SK-N-SH (cell line): ENCODE results near the gene KIRREL2. TPM values are rescaled to one million over a fixed set of nuclear protein-coding genes. Genes with fewer than 3 reads are reported as not detected.

Experiments
- CTCF ChIA-PET: fragments of 300-600, 350-600 bp; formaldehyde crosslinking; extraction: SDS; loops from one replicate; lab custom pipeline; 2021; lab: Yijun Ruan, JAX
- POLR2A ChIA-PET: fragments of 350-600 bp; sonication (Branson Sonifier 250); formaldehyde crosslinking; extraction: SDS; loops from one replicate; lab custom pipeline; 2020; ENCODE audit warnings: antibody characterized with exemption, inconsistent platforms; lab: Yijun Ruan, JAX
- DNase-seq: peaks from one replicate; pipeline ENCODE4 v3.0.0; 2012
- H2AFZ ChIP-seq: fragments of 200-600 bp; sonication (generic); 2 replicates; pipeline ENCODE4 v1.8.1; 2016; ENCODE audit warnings: antibody characterized with exemption, mild to moderate bottlenecking, low read depth
- H3F3A ChIP-seq: fragments of 200-600 bp; sonication (generic); replicated peaks from 2 replicates; pipeline ENCODE3; 2016; ENCODE audit warnings: antibody characterized with exemption, mild to moderate bottlenecking; ENCODE audit not compliant: insufficient read depth
- H3K27ac ChIP-seq, 2 experiments: fragments of 200-500 bp in 1 of 2; fragments of 200-600 bp in 1 of 2; sonication (Bioruptor generic) in 1 of 2; sonication (generic), shearing (Covaris generic) in 1 of 2; 2 replicates each; pipeline versions ENCODE4 v1.5.1 to v1.6.1; 2014 to 2016; ENCODE audit warnings: low read depth in 2 of 2, inconsistent platforms in 1 of 2, low read length in 1 of 2, mild to moderate bottlenecking in 1 of 2, mixed read lengths in 1 of 2
- H3K27me3 ChIP-seq: fragments of 200-600 bp; sonication (generic), shearing (Covaris generic); 2 replicates; pipeline ENCODE4 v1.6.1; 2016; ENCODE audit warnings: mixed run types; ENCODE audit not compliant: insufficient read depth
- H3K36me3 ChIP-seq, 2 experiments: fragments of 200-500 bp in 1 of 2; fragments of 200-600 bp in 1 of 2; sonication (Bioruptor generic) in 1 of 2; sonication (generic) in 1 of 2; replicated peaks in 1 of 2; 2 replicates each; pipeline versions ENCODE3 to v1.5.1; 2014 to 2016; ENCODE audit warnings: low read length in 1 of 2, mild to moderate bottlenecking in 1 of 2; ENCODE audit not compliant: insufficient read depth in 2 of 2, control insufficient read depth in 1 of 2
- H3K4me1 ChIP-seq, 2 experiments: fragments of 200-500 bp in 1 of 2; fragments of 200-600 bp in 1 of 2; sonication (Bioruptor generic) in 1 of 2; sonication (generic), shearing (Covaris generic) in 1 of 2; 2 replicates each; pipeline versions ENCODE4 v1.5.1 to v1.6.1; 2014 to 2016; ENCODE audit warnings: low read depth in 1 of 2, low read length in 1 of 2, mixed run types in 1 of 2; ENCODE audit not compliant: insufficient read depth in 2 of 2, control insufficient read depth in 1 of 2
- H3K4me2 ChIP-seq: fragments of 200-600 bp; sonication (generic), shearing (Covaris generic); 2 replicates; pipeline ENCODE4 v1.6.1; 2017; ENCODE audit warnings: mixed run types
- H3K4me3 ChIP-seq, 2 experiments: fragments of 200-500 bp in 1 of 2; fragments of 200-600 bp in 1 of 2; sonication (Bioruptor generic) in 1 of 2; sonication (generic), shearing (Covaris generic) in 1 of 2; 2 replicates each; pipeline versions ENCODE4 v1.5.1 to v1.8.1; 2014 to 2016; ENCODE audit warnings: low read depth in 2 of 2, inconsistent platforms in 1 of 2, low read length in 1 of 2, mild to moderate bottlenecking in 1 of 2, mixed read lengths in 1 of 2, moderate library complexity in 1 of 2
- H3K79me2 ChIP-seq: fragments of 200-600 bp; sonication (generic); 2 replicates; pipeline ENCODE4 v1.8.1; 2017; ENCODE audit warnings: mild to moderate bottlenecking; ENCODE audit not compliant: insufficient read depth
- H3K9ac ChIP-seq: fragments of 200-600 bp; sonication (generic); 2 replicates; pipeline ENCODE4 v1.6.1; 2017; ENCODE audit warnings: mixed run types
- H3K9me2 ChIP-seq: fragments of 200-600 bp; sonication (generic); 2 replicates; pipeline ENCODE4 v1.6.1; 2017; ENCODE audit warnings: mixed run types
- H3K9me3 ChIP-seq: fragments of 200-600 bp; sonication (generic); 2 replicates; pipeline ENCODE4 v1.6.1; 2017; ENCODE audit warnings: mixed run types, mild to moderate bottlenecking, moderate library complexity
- H4K20me1 ChIP-seq: fragments of 200-600 bp; sonication (generic); 2 replicates; pipeline ENCODE4 v1.6.1; 2017; ENCODE audit warnings: mild to moderate bottlenecking, mixed run types; ENCODE audit not compliant: insufficient read depth
- CHD2 ChIP-seq: fragments of 150-350 bp; IDR thresholded peaks from 2 replicates; pipeline ENCODE4 v1.6.1; 2018; ENCODE audit warnings: low read length; ENCODE audit not compliant: partially characterized antibody
- ELF1 ChIP-seq: IDR thresholded peaks from 2 replicates; pipeline ENCODE4 v1.4.0; 2012
- FOSL2 ChIP-seq: IDR thresholded peaks from 2 replicates; pipeline ENCODE4 v1.4.0; 2012; ENCODE audit warnings: low read depth, mild to moderate bottlenecking, moderate library complexity, borderline replicate concordance
- FOXJ3 ChIP-seq: sonication (generic); formaldehyde crosslinking; IDR thresholded peaks from 2 replicates; pipeline ENCODE4 v1.5.1; 2020; ENCODE audit warnings: mild to moderate bottlenecking, missing genetic modification reagents
- GABPA ChIP-seq: IDR thresholded peaks from 2 replicates; pipeline ENCODE4 v1.4.0; 2012; ENCODE audit warnings: low read depth, mild to moderate bottlenecking
- GATA2 ChIP-seq: sonication (generic); formaldehyde crosslinking; IDR thresholded peaks from 2 replicates; pipeline ENCODE4 v1.5.0; 2020; ENCODE audit warnings: mild to moderate bottlenecking, missing genetic modification reagents
- MXI1 ChIP-seq: IDR thresholded peaks from 2 replicates; pipeline ENCODE4 v1.6.1; 2012; ENCODE audit warnings: mild to moderate bottlenecking, low read depth, low read length, improper control_type of control experiment
- NFIC ChIP-seq: IDR thresholded peaks from 2 replicates; pipeline ENCODE4 v1.4.0; 2012; ENCODE audit warnings: borderline replicate concordance
- RAD21 ChIP-seq: IDR thresholded peaks from 2 replicates; pipeline ENCODE4 v1.6.1; 2012; ENCODE audit warnings: mild to moderate bottlenecking, low read length
- RCOR1 ChIP-seq: fragments of 150-350 bp; IDR thresholded peaks from 2 replicates; pipeline ENCODE4 v1.6.1; 2017; ENCODE audit warnings: antibody characterized with exemption, low read length
- RFX5 ChIP-seq: IDR thresholded peaks from 2 replicates; pipeline ENCODE4 v1.6.1; 2012; ENCODE audit warnings: mild to moderate bottlenecking, improper control_type of control experiment, low read length
- TCF12 ChIP-seq: IDR thresholded peaks from 2 replicates; pipeline ENCODE4 v1.4.0; 2012
- TEAD4 ChIP-seq: IDR thresholded peaks from 2 replicates; pipeline ENCODE4 v1.4.0; 2012; ENCODE audit warnings: mild to moderate bottlenecking, borderline replicate concordance; ENCODE audit not compliant: insufficient read depth
- WGBS: methylation state at CpG from one replicate; pipeline ENCODE4 v1.1.6; 2017; ENCODE audit warnings: low lambda C conversion rate; 5-methylcytosine and 5-hydroxymethylcytosine counted together
- polyA plus RNA-seq, 3 experiments: library from polyadenylated mRNA; depleted of rRNA; stranded (reverse); fragments of >200 nt; gene quantifications; 2 replicates each; pipeline ENCODE4 v1.2.3, GENCODE V29; 2012
- TF ChIP-seq, protein P1 (sequence below): fragments of 150-350 bp; IDR thresholded peaks from 2 replicates; pipeline ENCODE4 v1.6.1; 2016; ENCODE audit warnings: mild to moderate bottlenecking, low read depth, low read length
- TF ChIP-seq, protein P2 (sequence below): fragments of 150-350 bp; IDR thresholded peaks from 2 replicates; pipeline ENCODE4 v1.6.1; 2017; ENCODE audit warnings: antibody characterized with exemption, low read length, low read depth, borderline replicate concordance
- TF ChIP-seq, protein P3 (sequence below): IDR thresholded peaks from 2 replicates; pipeline ENCODE4 v1.4.0; 2012; ENCODE audit warnings: low read depth, borderline replicate concordance
- TF ChIP-seq, protein P4 (sequence below): IDR thresholded peaks from 2 replicates; pipeline ENCODE4 v1.4.0; 2012; ENCODE audit warnings: low read depth, borderline replicate concordance
- TF ChIP-seq, protein P5 (sequence below): IDR thresholded peaks from 2 replicates; pipeline ENCODE4 v1.6.1; 2012; ENCODE audit warnings: mild to moderate bottlenecking, low read depth, low read length, moderate library complexity
- TF ChIP-seq, protein P6 (sequence below): IDR thresholded peaks from 2 replicates; pipeline ENCODE4 v1.4.0; 2012; ENCODE audit warnings: low read depth

Gene KIRREL2
- polyA plus RNA-seq, 1 of the 3 experiments (the other 2 are of a cell fraction): 0.21 TPM

DNA sequence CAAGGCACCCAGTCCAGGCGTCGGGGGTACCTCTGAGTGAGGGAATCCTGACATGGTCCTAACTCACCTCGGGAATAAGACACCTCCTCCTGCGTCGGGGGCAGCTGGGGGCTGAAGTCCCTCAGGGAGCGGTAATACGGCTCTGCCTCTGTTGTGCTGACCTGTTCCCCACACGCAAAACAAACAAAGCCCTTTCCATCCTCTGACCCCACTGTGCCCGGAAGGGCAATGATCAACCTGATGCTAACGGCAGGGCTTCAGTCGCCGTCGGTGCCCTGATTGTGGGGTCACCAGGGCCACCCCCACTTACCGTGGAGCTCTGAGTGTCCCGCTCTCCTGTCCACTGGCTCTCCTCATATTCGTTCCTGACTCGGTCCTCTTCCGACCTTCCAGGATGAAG, 25.7 kb upstream of the KIRREL2 start (continued):
- TF ChIP-seq CHD2: no peak
- TF ChIP-seq RFX5: no peak
- no peak for TF ChIP-seq NFIC
- TF ChIP-seq, all 33 proteins: peak for 0

DNA sequence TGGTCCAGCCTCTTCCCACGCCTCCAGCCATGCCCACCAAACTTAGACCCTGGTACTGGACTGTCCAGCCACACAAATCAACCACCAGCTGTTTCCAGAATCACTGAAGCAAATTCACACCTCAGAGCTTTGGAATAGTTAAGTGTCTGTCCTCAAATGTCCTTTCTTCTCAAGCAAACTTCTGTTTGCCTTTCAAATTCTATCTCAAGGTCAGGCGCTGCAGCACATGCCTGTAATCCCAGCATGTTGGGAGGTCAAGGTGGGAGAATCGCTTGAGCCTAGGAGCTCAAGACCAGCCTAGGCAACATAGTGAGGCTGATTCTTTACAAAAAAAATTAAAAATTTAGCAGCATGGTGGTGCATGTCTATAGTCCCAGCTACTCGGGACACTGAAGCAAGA, 24.7 kb upstream of the KIRREL2 start:
- Histone ChIP-seq H3K79me2 (no peaks in the 10 kb centered on the region), H3K27ac (no peak overlapping the region), H3K9me3 (no peaks in the 10 kb centered on the region), H2AFZ (no peak overlapping the region), H3K4me2 (no peak overlapping the region), H3K9ac (no peak overlapping the region), H3K4me3 (no peak overlapping the region), H3K27me3 (peaks cover 41% of the 10 kb centered on the region), H3K4me1 (no peaks in the 10 kb centered on the region), H4K20me1 (no peaks in the 10 kb centered on the region), H3K36me3 (no peaks in the 10 kb centered on the region), H3K9me2 (no peaks in the 10 kb centered on the region), H3F3A (no peaks in the 10 kb centered on the region)
- no peak for TF ChIP-seq RAD21
- no peak for TF ChIP-seq GABPA
- no peak for TF ChIP-seq RFX5
- TF ChIP-seq, protein P1, sequence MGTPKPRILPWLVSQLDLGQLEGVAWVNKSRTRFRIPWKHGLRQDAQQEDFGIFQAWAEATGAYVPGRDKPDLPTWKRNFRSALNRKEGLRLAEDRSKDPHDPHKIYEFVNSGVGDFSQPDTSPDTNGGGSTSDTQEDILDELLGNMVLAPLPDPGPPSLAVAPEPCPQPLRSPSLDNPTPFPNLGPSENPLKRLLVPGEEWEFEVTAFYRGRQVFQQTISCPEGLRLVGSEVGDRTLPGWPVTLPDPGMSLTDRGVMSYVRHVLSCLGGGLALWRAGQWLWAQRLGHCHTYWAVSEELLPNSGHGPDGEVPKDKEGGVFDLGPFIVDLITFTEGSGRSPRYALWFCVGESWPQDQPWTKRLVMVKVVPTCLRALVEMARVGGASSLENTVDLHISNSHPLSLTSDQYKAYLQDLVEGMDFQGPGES: no peak
- TF ChIP-seq MXI1: no peak
- TF ChIP-seq NFIC: no peak
- TF ChIP-seq, protein P2, sequence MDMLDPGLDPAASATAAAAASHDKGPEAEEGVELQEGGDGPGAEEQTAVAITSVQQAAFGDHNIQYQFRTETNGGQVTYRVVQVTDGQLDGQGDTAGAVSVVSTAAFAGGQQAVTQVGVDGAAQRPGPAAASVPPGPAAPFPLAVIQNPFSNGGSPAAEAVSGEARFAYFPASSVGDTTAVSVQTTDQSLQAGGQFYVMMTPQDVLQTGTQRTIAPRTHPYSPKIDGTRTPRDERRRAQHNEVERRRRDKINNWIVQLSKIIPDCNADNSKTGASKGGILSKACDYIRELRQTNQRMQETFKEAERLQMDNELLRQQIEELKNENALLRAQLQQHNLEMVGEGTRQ: no peak
- TF ChIP-seq FOXJ3 (CRISPR knock-in tag): no peak
- no peak for TF ChIP-seq TEAD4
- TF ChIP-seq, protein P3, sequence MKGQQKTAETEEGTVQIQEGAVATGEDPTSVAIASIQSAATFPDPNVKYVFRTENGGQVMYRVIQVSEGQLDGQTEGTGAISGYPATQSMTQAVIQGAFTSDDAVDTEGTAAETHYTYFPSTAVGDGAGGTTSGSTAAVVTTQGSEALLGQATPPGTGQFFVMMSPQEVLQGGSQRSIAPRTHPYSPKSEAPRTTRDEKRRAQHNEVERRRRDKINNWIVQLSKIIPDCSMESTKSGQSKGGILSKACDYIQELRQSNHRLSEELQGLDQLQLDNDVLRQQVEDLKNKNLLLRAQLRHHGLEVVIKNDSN: no peak
- no peak for TF ChIP-seq FOSL2
- no peak for TF ChIP-seq ELF1
- no peak for TF ChIP-seq GATA2 (CRISPR knock-in tag)
- TF ChIP-seq, protein P4, sequence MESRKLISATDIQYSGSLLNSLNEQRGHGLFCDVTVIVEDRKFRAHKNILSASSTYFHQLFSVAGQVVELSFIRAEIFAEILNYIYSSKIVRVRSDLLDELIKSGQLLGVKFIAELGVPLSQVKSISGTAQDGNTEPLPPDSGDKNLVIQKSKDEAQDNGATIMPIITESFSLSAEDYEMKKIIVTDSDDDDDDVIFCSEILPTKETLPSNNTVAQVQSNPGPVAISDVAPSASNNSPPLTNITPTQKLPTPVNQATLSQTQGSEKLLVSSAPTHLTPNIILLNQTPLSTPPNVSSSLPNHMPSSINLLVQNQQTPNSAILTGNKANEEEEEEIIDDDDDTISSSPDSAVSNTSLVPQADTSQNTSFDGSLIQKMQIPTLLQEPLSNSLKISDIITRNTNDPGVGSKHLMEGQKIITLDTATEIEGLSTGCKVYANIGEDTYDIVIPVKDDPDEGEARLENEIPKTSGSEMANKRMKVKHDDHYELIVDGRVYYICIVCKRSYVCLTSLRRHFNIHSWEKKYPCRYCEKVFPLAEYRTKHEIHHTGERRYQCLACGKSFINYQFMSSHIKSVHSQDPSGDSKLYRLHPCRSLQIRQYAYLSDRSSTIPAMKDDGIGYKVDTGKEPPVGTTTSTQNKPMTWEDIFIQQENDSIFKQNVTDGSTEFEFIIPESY: no peak
- TF ChIP-seq, protein P5, sequence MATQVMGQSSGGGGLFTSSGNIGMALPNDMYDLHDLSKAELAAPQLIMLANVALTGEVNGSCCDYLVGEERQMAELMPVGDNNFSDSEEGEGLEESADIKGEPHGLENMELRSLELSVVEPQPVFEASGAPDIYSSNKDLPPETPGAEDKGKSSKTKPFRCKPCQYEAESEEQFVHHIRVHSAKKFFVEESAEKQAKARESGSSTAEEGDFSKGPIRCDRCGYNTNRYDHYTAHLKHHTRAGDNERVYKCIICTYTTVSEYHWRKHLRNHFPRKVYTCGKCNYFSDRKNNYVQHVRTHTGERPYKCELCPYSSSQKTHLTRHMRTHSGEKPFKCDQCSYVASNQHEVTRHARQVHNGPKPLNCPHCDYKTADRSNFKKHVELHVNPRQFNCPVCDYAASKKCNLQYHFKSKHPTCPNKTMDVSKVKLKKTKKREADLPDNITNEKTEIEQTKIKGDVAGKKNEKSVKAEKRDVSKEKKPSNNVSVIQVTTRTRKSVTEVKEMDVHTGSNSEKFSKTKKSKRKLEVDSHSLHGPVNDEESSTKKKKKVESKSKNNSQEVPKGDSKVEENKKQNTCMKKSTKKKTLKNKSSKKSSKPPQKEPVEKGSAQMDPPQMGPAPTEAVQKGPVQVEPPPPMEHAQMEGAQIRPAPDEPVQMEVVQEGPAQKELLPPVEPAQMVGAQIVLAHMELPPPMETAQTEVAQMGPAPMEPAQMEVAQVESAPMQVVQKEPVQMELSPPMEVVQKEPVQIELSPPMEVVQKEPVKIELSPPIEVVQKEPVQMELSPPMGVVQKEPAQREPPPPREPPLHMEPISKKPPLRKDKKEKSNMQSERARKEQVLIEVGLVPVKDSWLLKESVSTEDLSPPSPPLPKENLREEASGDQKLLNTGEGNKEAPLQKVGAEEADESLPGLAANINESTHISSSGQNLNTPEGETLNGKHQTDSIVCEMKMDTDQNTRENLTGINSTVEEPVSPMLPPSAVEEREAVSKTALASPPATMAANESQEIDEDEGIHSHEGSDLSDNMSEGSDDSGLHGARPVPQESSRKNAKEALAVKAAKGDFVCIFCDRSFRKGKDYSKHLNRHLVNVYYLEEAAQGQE: no peak
- no peak for TF ChIP-seq RCOR1
- TF ChIP-seq TCF12: no peak
- TF ChIP-seq, protein P6, sequence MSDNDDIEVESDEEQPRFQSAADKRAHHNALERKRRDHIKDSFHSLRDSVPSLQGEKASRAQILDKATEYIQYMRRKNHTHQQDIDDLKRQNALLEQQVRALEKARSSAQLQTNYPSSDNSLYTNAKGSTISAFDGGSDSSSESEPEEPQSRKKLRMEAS: no peak
- WGBS: 8% methylated on average over 4 of the region's 4 CpGs
- no peak for DNase-seq
- POLR2A ChIA-PET: no interaction called here
- CTCF ChIA-PET: no interaction called here
